Suppressor macrophage (primary cell): ENCODE data around the gene CDKL1.

Experiments used
- DNase-seq, 4 experiments: peaks; one replicate each; pipeline ENCODE4 v3.0.0-alpha.2; 2020 to 2022
- total RNA-seq, 17 experiments: gene quantifications; one replicate each; lab custom pipeline; 2026; ENCODE audit warnings: mixed read lengths in 6 of 17, inconsistent platforms in 3 of 17; lab: John Stamatoyannopoulos, UW

Gene CDKL1
- total RNA-seq = 4.5 to 13.4 (median 8.0) reads per million in 17 experiments

DNA sequence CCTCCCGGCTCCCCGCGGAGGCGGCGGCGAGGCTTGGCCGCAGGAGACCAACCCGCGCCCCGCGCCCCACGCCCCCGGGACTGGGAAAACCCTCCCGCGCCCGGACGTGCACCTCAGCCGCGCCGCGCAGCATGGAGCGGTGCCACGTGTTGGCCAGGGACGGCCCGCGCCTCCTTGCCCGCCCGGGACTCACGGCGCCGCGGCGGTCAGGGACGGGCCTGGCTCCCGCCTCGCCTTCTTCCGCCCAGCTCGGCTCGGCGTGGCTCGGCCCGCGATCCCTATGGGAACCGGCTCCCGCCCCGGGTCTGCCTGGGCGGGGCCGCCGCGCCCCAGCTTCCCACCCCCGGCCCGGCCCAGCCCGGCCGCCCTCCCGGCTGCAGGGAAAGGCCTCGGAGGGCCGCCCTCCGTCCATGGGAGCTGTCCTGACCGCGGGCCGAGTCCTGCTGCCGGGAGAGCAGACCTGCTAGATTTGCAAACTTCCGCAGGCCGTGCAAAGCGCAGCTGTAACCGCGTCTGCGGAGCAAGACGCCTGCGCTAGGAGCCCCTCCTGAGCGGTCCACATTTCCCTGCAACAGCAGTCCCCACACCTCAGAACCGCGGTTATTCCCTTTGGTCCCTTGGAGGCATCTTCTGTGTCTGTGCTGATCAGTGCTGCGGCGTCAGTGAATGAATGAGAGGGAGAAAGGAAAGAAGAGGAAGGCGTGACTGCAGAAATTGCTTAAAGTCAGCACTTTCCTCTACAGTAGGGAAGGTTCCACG is at the start of gene CDKL1:
CDKL1 (minus strand) TSS at position 251 of the 759 bp plus-strand sequence. CDS start 1,013 bp downstream, outside the sequence.
- peak; percentile 64 to 88 (median 78) for DNase-seq

GRCh38 chr14:50434528-50434927 is 37.8 kb upstream of the CDKL1 start:
- no peak for DNase-seq

DNA sequence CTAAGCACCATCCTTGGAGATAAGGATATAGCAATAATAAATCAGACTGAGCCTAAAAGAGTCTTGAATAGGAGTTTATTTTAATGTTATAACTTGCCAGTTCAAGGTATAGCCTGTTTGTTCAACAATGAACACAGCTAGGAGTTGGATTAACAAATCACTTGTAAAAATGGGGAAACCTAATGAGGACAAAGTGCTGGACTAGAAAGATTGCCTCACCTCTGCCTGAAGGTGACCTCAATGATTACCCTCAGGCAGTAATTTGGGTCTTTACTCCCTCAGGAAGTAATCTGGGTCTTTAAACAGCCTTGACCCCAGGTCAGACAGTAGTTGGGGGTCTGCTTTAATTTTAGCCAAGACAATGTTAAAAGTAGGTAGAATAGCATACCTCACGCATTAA is 35.5 kb upstream of the CDKL1 start:
- no peak for DNase-seq

DNA sequence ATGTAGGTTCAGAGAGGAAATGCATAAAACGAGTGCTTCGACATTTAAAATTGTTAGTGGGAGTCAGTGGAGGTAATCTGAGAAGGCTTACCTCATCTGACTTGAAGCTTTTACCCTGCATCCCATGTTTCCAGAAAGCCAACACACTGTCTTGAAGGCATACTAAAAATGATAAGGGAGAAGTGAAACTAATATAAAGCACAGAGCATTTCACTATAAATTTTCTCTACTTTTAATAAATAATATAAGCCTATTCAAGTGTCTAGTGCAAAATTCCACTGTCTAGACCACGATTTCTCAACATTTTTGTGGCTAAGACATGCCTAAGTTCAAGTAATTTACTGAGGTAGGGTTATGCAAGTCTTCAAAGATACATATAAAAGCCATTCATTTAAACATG is 29.1 kb upstream of the CDKL1 start:
- DNase-seq = no peak

- DNase-seq = no peak
Measured at GRCh38 chr14:50425105-50425504, 28.4 kb upstream of the CDKL1 start.

- DNase-seq = no peak
Measured at GRCh38 chr14:50423529-50423928, 26.8 kb upstream of the CDKL1 start.

DNA sequence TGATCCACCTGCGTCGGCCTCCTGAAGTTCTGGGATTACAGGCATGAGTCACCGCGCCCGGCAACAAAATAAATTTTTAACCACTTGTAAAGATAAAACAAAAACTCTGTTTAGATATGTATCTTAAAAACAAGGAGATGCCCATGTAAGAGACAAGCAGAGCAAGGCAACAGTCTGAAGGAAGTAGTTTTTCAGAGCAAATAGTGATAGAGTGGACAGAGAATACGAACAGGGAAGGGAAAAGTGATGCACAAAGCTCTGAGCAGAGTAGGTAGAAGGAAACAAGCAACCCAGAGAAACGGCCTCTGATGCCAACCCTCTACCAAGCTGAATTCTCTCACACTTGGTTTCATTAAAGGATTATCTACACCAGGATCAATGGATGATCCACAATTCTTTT is 24.8 kb upstream of the CDKL1 start:
- no peak for DNase-seq

GRCh38 chr14:50417853-50418252 is 21.2 kb upstream of the CDKL1 start:
- DNase-seq = no peak

DNA sequence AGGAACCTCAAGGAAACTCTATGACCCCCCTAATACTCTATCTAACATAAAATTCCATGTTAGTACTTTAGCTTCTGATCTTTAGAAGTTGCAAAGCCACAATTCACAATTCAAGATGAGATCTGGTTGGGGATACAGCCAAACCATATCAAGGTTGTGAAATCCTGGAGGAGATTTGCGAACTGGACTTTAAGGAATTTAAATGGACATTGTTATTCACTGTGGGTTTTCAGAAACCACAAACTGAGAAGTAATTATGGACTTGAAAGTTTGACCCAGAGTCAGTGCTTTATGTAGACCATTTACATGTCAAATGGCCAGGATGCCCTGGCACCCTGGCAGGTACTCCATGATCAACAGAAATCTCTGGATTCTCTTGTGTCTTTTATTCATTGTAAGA is 14.2 kb upstream of the CDKL1 start:
- DNase-seq = peak in 1 of 4 experiments; percentile 6

DNA sequence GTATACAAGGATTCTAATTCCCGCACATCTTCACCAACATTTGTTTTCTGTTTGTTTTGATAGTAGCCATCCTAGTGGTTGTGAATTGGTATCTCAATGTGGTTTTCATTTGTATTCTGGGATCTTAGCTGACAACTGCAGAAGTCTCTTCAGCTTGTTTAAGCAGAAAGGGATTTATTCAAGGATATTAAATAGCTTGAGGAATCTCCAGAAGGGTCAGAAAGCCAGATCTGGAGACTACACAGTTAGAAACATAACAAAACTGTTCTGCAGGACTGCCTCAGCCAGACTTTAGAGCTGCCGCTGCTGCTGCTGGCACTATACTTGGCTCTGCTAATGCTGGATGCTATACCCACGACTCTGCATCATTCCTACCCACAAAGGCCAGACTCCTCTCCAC is 13.4 kb upstream of the CDKL1 start:
- no peak for DNase-seq

DNA sequence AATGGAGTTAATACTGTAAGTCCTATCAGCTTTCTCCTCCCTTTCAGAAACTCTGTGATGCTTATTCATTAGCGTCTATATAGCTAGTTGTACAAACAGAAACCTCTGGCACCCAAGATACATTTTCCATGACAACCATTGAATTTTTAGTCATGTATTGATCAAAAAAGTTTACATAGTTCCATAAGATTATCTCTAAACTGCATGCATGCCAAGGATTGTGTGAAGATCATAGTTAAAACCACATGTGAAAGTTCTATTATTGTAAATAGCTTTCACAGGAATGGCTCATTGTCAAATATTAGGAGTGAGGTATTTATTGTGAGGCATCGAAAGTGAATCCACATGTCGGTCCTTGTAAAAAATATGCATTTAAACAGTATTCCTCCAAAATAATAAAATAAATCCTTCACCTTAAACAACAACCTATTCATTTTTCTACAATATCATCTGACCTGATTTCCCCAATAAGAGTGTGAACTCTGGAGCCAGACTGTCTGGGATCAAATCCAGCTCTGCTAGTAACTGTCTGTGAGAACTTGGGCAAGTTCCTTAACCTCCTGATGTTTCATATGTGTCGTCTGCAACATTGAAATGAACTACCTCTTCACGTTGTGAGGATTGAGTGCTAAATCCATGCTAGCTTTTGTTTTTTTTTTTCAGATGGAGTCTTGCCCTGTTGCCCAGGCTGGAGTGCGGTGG is 10.6 kb upstream of the CDKL1 start:
- no peak for DNase-seq

DNA sequence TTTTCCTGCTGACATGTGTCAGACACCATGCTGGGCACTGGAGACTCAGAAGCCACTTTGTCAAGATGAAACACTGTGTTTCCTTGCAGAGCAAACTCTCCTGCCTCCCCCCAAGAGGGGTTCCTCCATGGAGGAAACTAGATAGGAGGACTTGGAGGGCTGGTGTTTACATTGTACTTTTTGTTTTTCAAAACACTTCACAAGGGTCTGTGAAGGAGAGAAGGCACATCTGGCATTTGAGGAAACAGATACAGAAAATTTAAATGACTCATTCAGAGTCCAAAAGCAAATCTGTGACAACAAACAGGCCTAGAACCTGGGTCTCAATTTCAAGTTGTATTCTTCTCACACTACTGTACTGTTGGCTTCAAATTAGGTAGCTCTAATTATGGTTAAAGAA is 6.7 kb upstream of the CDKL1 start:
- no peak for DNase-seq

- DNase-seq = no peak
Measured at GRCh38 chr14:50402965-50403364, 6.3 kb upstream of the CDKL1 start.

- DNase-seq = no peak
Measured at GRCh38 chr14:50400461-50400860, 3.8 kb upstream of the CDKL1 start.

DNA sequence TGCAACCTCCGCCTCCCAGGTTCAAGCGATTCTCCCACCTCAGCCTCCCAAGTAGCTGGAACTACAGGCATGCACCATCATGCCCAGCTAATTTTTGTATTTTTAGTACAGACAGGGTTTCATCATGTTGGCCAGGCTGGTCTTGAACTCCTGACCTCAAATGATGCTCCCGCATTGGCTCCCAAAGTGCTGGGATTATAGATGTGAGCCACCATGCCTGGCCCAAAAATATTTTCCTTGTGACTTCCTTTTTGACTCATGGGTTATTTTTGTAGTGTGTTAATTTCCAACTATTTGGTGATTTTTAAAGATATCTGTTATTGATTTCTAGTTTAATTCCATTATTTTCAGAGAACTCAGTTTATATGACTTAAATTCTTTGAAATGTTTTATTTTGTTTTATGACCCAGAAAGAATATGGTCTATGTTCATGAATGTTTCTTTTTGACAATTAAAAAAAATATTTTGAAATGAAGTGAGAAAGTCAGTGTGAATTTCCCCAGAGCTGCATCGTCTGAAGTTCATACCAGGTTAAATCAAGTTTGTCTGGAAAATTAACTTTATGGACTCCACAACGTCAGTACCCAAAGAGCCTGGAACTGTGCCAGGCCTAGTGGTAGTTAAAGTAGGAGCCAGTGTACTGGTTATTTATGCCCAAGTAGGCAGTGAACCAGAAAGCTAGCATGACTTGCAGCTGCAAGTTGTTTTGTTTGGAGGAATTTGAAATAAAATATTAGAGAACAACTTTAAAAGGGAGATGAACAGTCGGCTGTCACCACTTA is 2.8 kb upstream of the CDKL1 start:
- peak in 2 of 4 experiments; percentile 12 to 28 for DNase-seq

- no peak for DNase-seq
Measured at GRCh38 chr14:50398189-50398580, 1.5 kb upstream of the CDKL1 start.

- peak; percentile 19 to 46 (median 36) for DNase-seq
Measured at GRCh38 chr14:50397390-50398188, 908 bp upstream of the CDKL1 start.

DNA sequence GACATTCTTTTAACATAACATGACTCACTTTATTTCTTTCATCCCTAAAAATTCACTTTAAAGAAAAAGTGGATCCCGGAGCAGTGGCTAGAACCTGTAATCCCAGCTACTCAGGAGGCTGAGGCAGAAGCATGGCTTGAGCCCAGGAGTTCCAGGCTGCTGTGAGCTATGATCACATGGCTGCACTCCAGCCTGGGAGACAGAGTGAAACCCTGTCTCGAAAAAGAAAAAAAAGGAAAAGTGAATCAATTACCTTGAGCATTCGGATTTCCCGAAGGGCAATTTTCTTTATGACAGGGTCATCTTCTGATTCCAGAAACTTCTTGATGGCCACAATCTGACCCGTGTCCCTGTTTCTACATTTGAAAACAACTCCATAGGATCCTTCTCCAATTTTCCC is 1.2 kb downstream of the CDKL1 start:
- DNase-seq = no peak

DNA sequence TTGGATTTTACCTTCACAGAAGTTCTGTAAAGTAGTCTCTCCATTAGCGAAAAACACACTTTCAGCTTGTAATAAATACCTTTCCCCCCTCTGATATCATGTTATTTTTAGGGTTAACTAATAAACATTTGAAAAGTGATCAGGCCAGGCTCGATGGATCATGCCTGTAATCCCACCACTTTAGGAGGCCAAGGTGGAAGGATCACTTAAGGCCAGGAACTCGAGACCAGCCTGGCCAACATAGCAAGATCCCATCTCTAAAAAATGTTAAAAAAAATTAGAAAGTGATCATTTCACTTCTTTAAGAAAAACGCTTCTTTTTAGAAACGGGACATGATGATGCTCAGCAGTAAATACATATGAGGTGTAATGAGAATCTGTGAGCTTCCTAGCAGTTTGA is 2.0 kb downstream of the CDKL1 start:
- no peak for DNase-seq

GRCh38 chr14:50389668-50390441 is 6.8 kb downstream of the CDKL1 start:
- no peak for DNase-seq

DNA sequence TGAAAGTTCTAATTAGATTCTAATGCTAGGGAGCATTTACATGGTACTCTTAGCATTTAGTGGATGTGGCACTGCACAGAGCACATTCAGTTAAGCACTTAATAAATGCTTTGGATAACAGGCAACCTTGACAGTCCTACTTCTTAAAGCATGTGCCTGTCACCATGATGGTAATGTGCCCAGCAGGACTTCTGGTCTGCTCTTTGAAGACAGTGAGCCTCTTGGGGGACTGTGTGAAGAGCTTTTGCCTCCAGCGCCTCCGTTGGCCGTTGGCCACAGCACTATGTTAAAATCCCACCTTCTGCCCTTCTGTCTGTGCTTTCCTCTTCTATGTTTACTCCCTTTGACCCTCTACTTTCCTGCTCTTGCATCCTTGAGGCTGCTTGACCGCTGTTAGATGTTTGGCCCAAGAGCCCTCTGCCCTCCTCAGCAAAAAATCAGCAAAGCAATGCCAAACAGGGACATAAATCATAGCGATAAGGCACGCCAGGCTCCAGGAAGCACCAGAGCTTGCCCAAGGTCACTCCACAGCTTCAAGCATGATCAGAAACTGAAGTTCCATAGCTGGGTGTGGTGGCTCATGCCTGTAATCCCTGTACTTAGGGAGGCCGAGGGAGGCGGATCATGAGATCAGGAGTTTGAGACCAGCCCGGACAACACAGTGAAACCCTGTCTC is 8.3 kb downstream of the CDKL1 start:
- DNase-seq = no peak
